Suprapubic skin (tissue), 3 donors: Measurements from ENCODE around the gene RBP3.

Experiments
- CTCF ChIP-seq, 2 donors: fragments of 200-600 bp in 1 of 2; fragments of 450-650 bp in 1 of 2; sonication (generic) in 1 of 2; IDR thresholded peaks; one replicate each; pipeline ENCODE4 v1.5.1; 2016 to 2019; ENCODE audit warnings: antibody characterized with exemption in 2 of 2, mild to moderate bottlenecking in 1 of 2, moderate library complexity in 1 of 2
- EP300 ChIP-seq: sonication (generic); formaldehyde crosslinking; IDR thresholded peaks from one replicate; pipeline ENCODE4 v1.6.1; 2017; ENCODE audit warnings: antibody characterized with exemption
- POLR2A ChIP-seq, 2 donors: fragments of 450-650 bp; IDR thresholded peaks; one replicate each; pipeline ENCODE4 v1.6.1; 2017; ENCODE audit warnings: antibody characterized with exemption in 2 of 2, mild to moderate bottlenecking in 2 of 2, moderate library complexity in 2 of 2

- no peak for TF ChIP-seq EP300
- TF ChIP-seq CTCF (IDR thresholded peaks at IDR 0.05) = no peak
- TF ChIP-seq POLR2A (IDR thresholded peaks at IDR 0.05) = no peak
Observed at GRCh38 chr10:47374611-47375536, 26.7 kb downstream of the RBP3 start.
